Measurements from ENCODE around the gene ERBB4. TPM values are rescaled to one million over a fixed set of nuclear protein-coding genes. Genes with fewer than 3 reads are reported as not detected.
A peak's percentile ranks its signal among the peaks of the same experiment; 100 is the strongest.

The ERBB4 gene
- total and polyA plus RNA-seq, 2 of the 8 experiments (the other 6 are each of a cell fraction or from before 2014, with no cell fraction given) = 0.34 to 1.3 TPM

DNA sequence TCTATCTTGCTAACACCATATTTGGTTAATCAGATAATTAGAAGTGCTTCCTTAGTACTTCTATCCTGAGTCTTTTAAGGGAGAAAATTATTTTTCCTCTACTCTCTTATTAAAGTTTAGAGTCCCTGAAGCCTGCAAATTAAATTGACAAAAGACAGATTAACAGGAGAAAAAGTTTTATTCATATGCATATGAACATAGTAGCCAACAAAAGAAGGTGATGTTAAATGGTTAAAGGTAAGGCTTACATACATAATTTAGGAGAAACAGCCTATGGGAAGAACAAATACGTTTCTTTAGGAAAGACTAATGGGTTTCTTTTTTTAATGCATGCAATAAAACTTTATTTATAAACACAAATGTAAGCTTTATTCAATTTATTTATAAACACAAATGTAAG is 1177.2 kb downstream of the ERBB4 start:
- 0% methylated on average over 1 of the region's 1 CpG; no CpG with 5 or more reads in 1 of the 2 experiments for WGBS, 2 experiments (ENCODE audit: extremely low coverage in 1 of 2, insufficient coverage in 1 of 2, insufficient read length in 1 of 2, insufficient replicate concordance in 2 of 2, low coverage in 1 of 2, low lambda C conversion rate in 2 of 2, missing lambda C conversion rate in 1 of 2)
- ChIA-PET CTCF (ENCODE audit: partially characterized antibody) (interaction anchor here (1.6 kb wide), 1 partner anchor 14 kb away, joined by 4 read pairs; no protein-coding TSS in a partner anchor), POLR2A (ENCODE audit: partially characterized antibody) (no interaction called here)
- no peak for DNase-seq (ENCODE audit: low read depth in 1 of 2, low spot score in 2 of 2)
- Histone ChIP-seq H3K4me2 (ENCODE audit: insufficient read depth in 1 of 2, low read depth in 2 of 2, low read length in 2 of 2) (peak overlapping the region; percentile 7 to 25; a peak in 3 of 4 replicates), H4K20me1 (replicated peaks in 1 of 2; ENCODE audit: control insufficient read depth in 1 of 2, insufficient read depth in 2 of 2, low read length in 2 of 2) (no peaks in the 10 kb centered on the region), H2BK15ac (ENCODE audit: low read length) (no peak overlapping the region), H2AK5ac (ENCODE audit: low read depth, low read length) (no peak overlapping the region), H3K18ac (ENCODE audit: extremely low read depth, low read length) (no peak overlapping the region), H3K23ac (ENCODE audit: insufficient read length) (no peak overlapping the region), H3K4me1 (replicated peaks in 1 of 4; ENCODE audit: control insufficient read depth in 3 of 4, insufficient read depth in 4 of 4, low read length in 3 of 4) (peaks cover 4 to 27% (median 10%) of the 10 kb centered on the region in 4 experiments; a peak in 6 of 7 replicates), H3K23me2 (ENCODE audit: low read depth, low read length) (no peaks in the 10 kb centered on the region), H3K56ac (replicated peaks; ENCODE audit: insufficient read length, low read depth, low read length) (no peak overlapping the region), H2BK5ac (ENCODE audit: low read depth, low read length) (no peak overlapping the region), H3K9me3 (ENCODE audit: insufficient read depth in 2 of 2, low read depth in 1 of 2, low read length in 1 of 2) (peaks cover 0 to 3% of the 10 kb centered on the region in 2 experiments; a peak in 1 of 4 replicates), H3K79me1 (ENCODE audit: low read depth, low read length) (no peaks in the 10 kb centered on the region), H2BK12ac (ENCODE audit: low read depth, low read length) (no peak overlapping the region), H2AFZ (ENCODE audit: low read length) (no peak overlapping the region), H2BK120ac (replicated peaks; ENCODE audit: low read depth, low read length) (peak overlapping the region; percentile 90), H3K14ac (ENCODE audit: insufficient read length) (no peak overlapping the region), H3K27me3 (replicated peaks in 1 of 4; ENCODE audit: control insufficient read depth in 3 of 4, extremely low read depth in 1 of 4, insufficient read depth in 3 of 4, low read length in 3 of 4) (no peaks in the 10 kb centered on the region; a peak in 1 of 7 replicates), H3K36me3 (ENCODE audit: control insufficient read depth in 2 of 4, insufficient read depth in 4 of 4, low read length in 3 of 4) (no peaks in the 10 kb centered on the region; a peak in 1 of 8 replicates), H3K4ac (replicated peaks; ENCODE audit: insufficient read length, low read depth, low read length) (no peak overlapping the region), H3K4me3 (ENCODE audit: extremely low read depth in 1 of 4, insufficient read depth in 2 of 4, low read depth in 3 of 4, low read length in 4 of 4) (peak overlapping the region in 1 of 4 experiments; percentile 41; a peak in 1 of 8 replicates), H2BK20ac (ENCODE audit: low read length) (no peak overlapping the region), H3K9ac (replicated peaks in 1 of 4; ENCODE audit: extremely low read depth in 1 of 4, low read depth in 3 of 4, low read length in 3 of 4) (no peak overlapping the region), H3K27ac (ENCODE audit: low read depth, low read length) (no peak overlapping the region), H4K8ac (ENCODE audit: extremely low read depth, insufficient read depth, low read length) (no peak overlapping the region), H4K5ac (ENCODE audit: insufficient read length, low read depth, low read length) (peak overlapping the region; percentile 87), H3K79me2 (ENCODE audit: control insufficient read depth in 1 of 2, insufficient read depth in 2 of 2, low read length in 2 of 2) (no peaks in the 10 kb centered on the region), H4K91ac (replicated peaks; ENCODE audit: insufficient read length, low read length) (no peak overlapping the region)
- FAIRE-seq = no peak
